Colonic mucosa (tissue), 4 donors: ENCODE data around the gene DCUN1D1. TPM values are rescaled to one million over a fixed set of nuclear protein-coding genes. Genes with fewer than 3 reads are reported as not detected.

Source experiments
- DNase-seq: peaks from one replicate; pipeline ENCODE4 v3.0.0-alpha.2; 2020
- H3K27ac ChIP-seq: fragments of 200-600 bp; one replicate; pipeline ENCODE4 v1.8.0; 2021
- H3K27me3 ChIP-seq: fragments of 200-600 bp; one replicate; pipeline ENCODE4 v1.8.0; 2021
- H3K36me3 ChIP-seq: fragments of 200-600 bp; one replicate; pipeline ENCODE4 v1.8.0; 2021
- H3K4me1 ChIP-seq: fragments of 200-600 bp; one replicate; pipeline ENCODE4 v1.8.0; 2021; ENCODE audit warnings: mild to moderate bottlenecking
- H3K4me3 ChIP-seq: fragments of 200-600 bp; one replicate; pipeline ENCODE4 v1.8.0; 2021
- H3K9ac ChIP-seq, 2 donors: one replicate each; pipeline ENCODE4 v1.7.0; 2013; ENCODE audit warnings: control low read depth in 2 of 2, low read depth in 2 of 2, low read length in 2 of 2
- H3K9me3 ChIP-seq: fragments of 200-600 bp; one replicate; pipeline ENCODE4 v1.8.0; 2021
- CTCF ChIP-seq: fragments of 200-600 bp; IDR thresholded peaks from one replicate; pipeline ENCODE4 v1.8.0; 2022; ENCODE audit warnings: antibody characterized with exemption, mild to moderate bottlenecking
- intact Hi-C: fragments of 100-400 bp; cut with DNase I; formaldehyde crosslinking; loops from one replicate; pipeline ENCODE4 v1.14.1; 2022
- total RNA-seq, 2 donors: library from RNA; stranded (reverse); fragmentation: NEBNext Ultra II Directional in 1 of 2; extraction: Animal tissue kit (Norgen Biotek cat#: 25700) in 1 of 2; gene quantifications; one replicate each; pipeline ENCODE4 v1.2.1, GENCODE V29; 2021
- donor health status: healthy.
- donor health status: DM: no; HTN: no; CAD: no.
- donor health status: DM: no; HTN: no; CAD: no.

DCUN1D1 gene
- total RNA-seq, 2 donors from 2014 or later = 38.9 to 56.6 TPM

GRCh38 chr3:182947888-182948287 is 32.5 kb downstream of the DCUN1D1 start:
- DNase-seq = no peak
- Histone ChIP-seq H3K36me3 (no peaks in the 10 kb centered on the region), H3K9ac (no peak overlapping the region), H3K4me3 (no peak overlapping the region), H3K4me1 (no peaks in the 10 kb centered on the region), H3K27me3 (no peaks in the 10 kb centered on the region), H3K9me3 (no peaks in the 10 kb centered on the region), H3K27ac (no peak overlapping the region)
- intact Hi-C loops = no loop called here
- no peak for TF ChIP-seq CTCF

GRCh38 chr3:182941719-182942118 is 38.6 kb downstream of the DCUN1D1 start:
- Histone ChIP-seq H3K9me3 (no peaks in the 10 kb centered on the region), H3K36me3 (no peaks in the 10 kb centered on the region), H3K4me1 (no peaks in the 10 kb centered on the region), H3K4me3 (no peak overlapping the region), H3K27me3 (no peaks in the 10 kb centered on the region), H3K27ac (no peak overlapping the region), H3K9ac (no peak overlapping the region)
- DNase-seq = no peak
- intact Hi-C loops = no loop called here
- TF ChIP-seq CTCF = no peak

- intact Hi-C loops = no loop called here
- no peak for DNase-seq
- H3K4me1 ChIP-seq = no peaks in the 10 kb centered on the region
- TF ChIP-seq CTCF = no peak
- no peak overlapping the region for H3K4me3 ChIP-seq
- no peak overlapping the region for H3K9ac ChIP-seq
- no peaks in the 10 kb centered on the region for H3K27me3 ChIP-seq
- H3K36me3 ChIP-seq = no peaks in the 10 kb centered on the region
- no peaks in the 10 kb centered on the region for H3K9me3 ChIP-seq
- H3K27ac ChIP-seq = no peak overlapping the region
Observed at GRCh38 chr3:182940266-182940808, 40.0 kb downstream of the DCUN1D1 start.

- H3K4me1 ChIP-seq = no peaks in the 10 kb centered on the region
- DNase-seq = no peak
- intact Hi-C loops = no loop called here
Observed at GRCh38 chr3:182937293-182938051, 42.9 kb downstream of the DCUN1D1 start.

GRCh38 chr3:182936918-182937285 is 43.4 kb downstream of the DCUN1D1 start:
- H3K36me3 ChIP-seq = no peaks in the 10 kb centered on the region
- no peak for DNase-seq
- H3K9ac ChIP-seq = no peak overlapping the region
- no peaks in the 10 kb centered on the region for H3K4me1 ChIP-seq
- H3K4me3 ChIP-seq = no peak overlapping the region
- no peak for TF ChIP-seq CTCF
- H3K27ac ChIP-seq = no peak overlapping the region
- no peaks in the 10 kb centered on the region for H3K27me3 ChIP-seq
- intact Hi-C loops = no loop called here
- H3K9me3 ChIP-seq = no peaks in the 10 kb centered on the region

More at GRCh38 chr3:182937293-182938051, 42.9 kb downstream of the DCUN1D1 start:
- H3K9ac ChIP-seq = no peak overlapping the region
- no peak overlapping the region for H3K4me3 ChIP-seq
- no peak for TF ChIP-seq CTCF
- no peaks in the 10 kb centered on the region for H3K36me3 ChIP-seq
- H3K27me3 ChIP-seq = no peaks in the 10 kb centered on the region
- no peak overlapping the region for H3K27ac ChIP-seq
- no peaks in the 10 kb centered on the region for H3K9me3 ChIP-seq
